ENCODE measurements around the gene RILPL1. TPM values are rescaled to one million over a fixed set of nuclear protein-coding genes. Genes with fewer than 3 reads are reported as not detected.

Gene RILPL1
- total and polyA plus RNA-seq, 4 donors = 1.3 to 2.7 (median 2.1) TPM

DNA sequence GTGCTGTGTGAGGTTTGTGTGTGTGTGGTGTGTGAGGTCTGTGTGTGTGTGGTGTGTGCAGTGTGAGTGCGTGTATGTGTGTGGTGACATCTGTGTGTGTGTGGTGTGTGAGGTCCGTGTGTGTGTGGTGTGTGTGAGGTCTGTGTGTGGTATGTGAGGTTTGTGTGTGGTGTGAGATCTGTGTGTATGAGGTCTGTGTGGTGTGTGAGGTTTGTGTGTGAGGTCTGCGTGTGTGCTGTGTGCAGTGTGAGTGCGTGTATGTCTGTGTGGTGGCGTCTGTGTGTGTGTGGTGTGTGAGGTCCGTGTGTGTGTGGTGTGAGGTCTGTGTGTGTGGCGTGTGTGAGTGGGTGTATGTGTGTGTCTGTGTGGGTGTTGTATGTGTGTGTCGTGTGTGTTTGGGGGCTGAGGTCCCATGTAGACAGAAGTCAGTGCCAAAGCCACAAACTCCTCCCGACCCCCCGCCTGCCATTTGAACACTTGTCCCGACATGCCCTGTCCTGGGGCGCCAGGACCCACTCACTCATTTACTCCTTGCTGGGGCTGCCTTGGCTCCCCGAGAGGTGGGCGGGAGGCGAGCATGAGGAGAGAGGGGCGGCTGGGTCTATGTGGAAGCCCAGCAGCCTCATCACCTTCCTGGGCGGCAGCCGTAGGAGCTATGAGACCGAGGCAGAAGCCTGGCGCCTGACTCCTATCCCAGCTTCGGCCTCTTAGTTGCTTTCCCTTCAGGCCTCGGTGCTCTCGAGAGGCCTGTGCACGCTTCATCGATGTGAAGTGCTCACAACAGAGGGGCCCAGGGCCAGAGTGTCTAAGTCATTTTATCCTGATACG lies 20.5 kb downstream of the RILPL1 start:
- 95% methylated on average over 26 of the region's 26 CpGs for WGBS
- Histone ChIP-seq H3K4me3 (ENCODE audit: low read depth in 1 of 3, low read length in 3 of 3) (no peak overlapping the region), H3K27ac (ENCODE audit: low read depth in 1 of 2, low read length in 2 of 2) (no peak overlapping the region), H3K4me1 (ENCODE audit: control insufficient read depth in 4 of 4, insufficient read depth in 4 of 4, low read length in 3 of 4) (peaks cover 0 to 3% (median 0%) of the 10 kb centered on the region in 4 donors), H3K36me3 (ENCODE audit: control insufficient read depth in 4 of 4, insufficient read depth in 3 of 4, low read depth in 1 of 4, low read length in 3 of 4) (peaks cover 2 to 15% (median 7%) of the 10 kb centered on the region in 4 donors), H3K9me3 (ENCODE audit: control insufficient read depth in 4 of 4, low read length in 3 of 4) (no peaks in the 10 kb centered on the region), H3K27me3 (ENCODE audit: control insufficient read depth in 4 of 4, insufficient read depth in 4 of 4, low read length in 3 of 4) (no peaks in the 10 kb centered on the region), H3K9ac (ENCODE audit: low read depth in 1 of 2, low read length in 2 of 2) (no peak overlapping the region)
- no peak for TF ChIP-seq YY1 (IDR thresholded peaks at IDR 0.05)
- TF ChIP-seq, protein P1, sequence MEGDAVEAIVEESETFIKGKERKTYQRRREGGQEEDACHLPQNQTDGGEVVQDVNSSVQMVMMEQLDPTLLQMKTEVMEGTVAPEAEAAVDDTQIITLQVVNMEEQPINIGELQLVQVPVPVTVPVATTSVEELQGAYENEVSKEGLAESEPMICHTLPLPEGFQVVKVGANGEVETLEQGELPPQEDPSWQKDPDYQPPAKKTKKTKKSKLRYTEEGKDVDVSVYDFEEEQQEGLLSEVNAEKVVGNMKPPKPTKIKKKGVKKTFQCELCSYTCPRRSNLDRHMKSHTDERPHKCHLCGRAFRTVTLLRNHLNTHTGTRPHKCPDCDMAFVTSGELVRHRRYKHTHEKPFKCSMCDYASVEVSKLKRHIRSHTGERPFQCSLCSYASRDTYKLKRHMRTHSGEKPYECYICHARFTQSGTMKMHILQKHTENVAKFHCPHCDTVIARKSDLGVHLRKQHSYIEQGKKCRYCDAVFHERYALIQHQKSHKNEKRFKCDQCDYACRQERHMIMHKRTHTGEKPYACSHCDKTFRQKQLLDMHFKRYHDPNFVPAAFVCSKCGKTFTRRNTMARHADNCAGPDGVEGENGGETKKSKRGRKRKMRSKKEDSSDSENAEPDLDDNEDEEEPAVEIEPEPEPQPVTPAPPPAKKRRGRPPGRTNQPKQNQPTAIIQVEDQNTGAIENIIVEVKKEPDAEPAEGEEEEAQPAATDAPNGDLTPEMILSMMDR (IDR thresholded peaks at IDR 0.05; ENCODE audit: low read depth, low read length, missing input control) = no peak
- no peak for TF ChIP-seq MAX (IDR thresholded peaks at IDR 0.05)
- TF ChIP-seq, protein P2, sequence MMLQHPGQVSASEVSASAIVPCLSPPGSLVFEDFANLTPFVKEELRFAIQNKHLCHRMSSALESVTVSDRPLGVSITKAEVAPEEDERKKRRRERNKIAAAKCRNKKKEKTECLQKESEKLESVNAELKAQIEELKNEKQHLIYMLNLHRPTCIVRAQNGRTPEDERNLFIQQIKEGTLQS (IDR thresholded peaks at IDR 0.05) = no peak
- TF ChIP-seq EGR1 (IDR thresholded peaks at IDR 0.05; ENCODE audit: low read depth in 2 of 2) = no peak
- no peak for TF ChIP-seq RAD21 (IDR thresholded peaks at IDR 0.05)
- TF ChIP-seq JUND (IDR thresholded peaks at IDR 0.05) = no peak
- TF ChIP-seq FOXA1 (IDR thresholded peaks at IDR 0.05) = no peak
- no peak for TF ChIP-seq RXRA (IDR thresholded peaks at IDR 0.05)
- TF ChIP-seq TAF1 (conservative IDR thresholded peaks at IDR 0.05) = no peak
- no peak for TF ChIP-seq REST (IDR thresholded peaks at IDR 0.05)
- TF ChIP-seq HNF4G (IDR thresholded peaks at IDR 0.05) = no peak
- no peak for TF ChIP-seq SP1 (IDR thresholded peaks at IDR 0.05)
- no peak for TF ChIP-seq HNF4A (conservative IDR thresholded peaks at IDR 0.05)
- TF ChIP-seq, protein P3, sequence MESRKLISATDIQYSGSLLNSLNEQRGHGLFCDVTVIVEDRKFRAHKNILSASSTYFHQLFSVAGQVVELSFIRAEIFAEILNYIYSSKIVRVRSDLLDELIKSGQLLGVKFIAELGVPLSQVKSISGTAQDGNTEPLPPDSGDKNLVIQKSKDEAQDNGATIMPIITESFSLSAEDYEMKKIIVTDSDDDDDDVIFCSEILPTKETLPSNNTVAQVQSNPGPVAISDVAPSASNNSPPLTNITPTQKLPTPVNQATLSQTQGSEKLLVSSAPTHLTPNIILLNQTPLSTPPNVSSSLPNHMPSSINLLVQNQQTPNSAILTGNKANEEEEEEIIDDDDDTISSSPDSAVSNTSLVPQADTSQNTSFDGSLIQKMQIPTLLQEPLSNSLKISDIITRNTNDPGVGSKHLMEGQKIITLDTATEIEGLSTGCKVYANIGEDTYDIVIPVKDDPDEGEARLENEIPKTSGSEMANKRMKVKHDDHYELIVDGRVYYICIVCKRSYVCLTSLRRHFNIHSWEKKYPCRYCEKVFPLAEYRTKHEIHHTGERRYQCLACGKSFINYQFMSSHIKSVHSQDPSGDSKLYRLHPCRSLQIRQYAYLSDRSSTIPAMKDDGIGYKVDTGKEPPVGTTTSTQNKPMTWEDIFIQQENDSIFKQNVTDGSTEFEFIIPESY (IDR thresholded peaks at IDR 0.05) = no peak
- TF ChIP-seq FOXA2 (IDR thresholded peaks at IDR 0.05) = no peak
- TF ChIP-seq NR2F2 (IDR thresholded peaks at IDR 0.05) = no peak
- TF ChIP-seq GABPA (IDR thresholded peaks at IDR 0.05 in 1 of 2, conservative IDR thresholded peaks at IDR 0.05 in 1 of 2) = no peak
- no peak for DNase-seq (ENCODE audit: low spot score)
